IPS-18a (cell line): ENCODE results near the gene HYOU1.

ENCODE experiments used
- H3K27ac ChIP-seq: one replicate; pipeline ENCODE4 v1.5.1; 2013; ENCODE audit warnings: low read length
- H3K27me3 ChIP-seq: one replicate; pipeline ENCODE4 v1.6.1; 2013; ENCODE audit warnings: mild to moderate bottlenecking, low read length; ENCODE audit not compliant: control insufficient read depth, insufficient read depth
- H3K36me3 ChIP-seq: one replicate; pipeline ENCODE4 v1.6.1; 2013; ENCODE audit warnings: low read depth, low read length; ENCODE audit not compliant: control insufficient read depth
- H3K4me1 ChIP-seq: one replicate; pipeline ENCODE4 v1.6.1; 2013; ENCODE audit warnings: low read depth, low read length; ENCODE audit not compliant: control insufficient read depth
- H3K4me3 ChIP-seq: one replicate; pipeline ENCODE4 v1.5.1; 2013; ENCODE audit warnings: low read length
- H3K9ac ChIP-seq: one replicate; pipeline ENCODE4 v1.6.1; 2013; ENCODE audit warnings: mild to moderate bottlenecking, low read length, moderate library complexity
- H3K9me3 ChIP-seq: one replicate; pipeline ENCODE4 v1.6.1; 2013; ENCODE audit warnings: low read depth, low read length; ENCODE audit not compliant: control insufficient read depth

Gene HYOU1

DNA sequence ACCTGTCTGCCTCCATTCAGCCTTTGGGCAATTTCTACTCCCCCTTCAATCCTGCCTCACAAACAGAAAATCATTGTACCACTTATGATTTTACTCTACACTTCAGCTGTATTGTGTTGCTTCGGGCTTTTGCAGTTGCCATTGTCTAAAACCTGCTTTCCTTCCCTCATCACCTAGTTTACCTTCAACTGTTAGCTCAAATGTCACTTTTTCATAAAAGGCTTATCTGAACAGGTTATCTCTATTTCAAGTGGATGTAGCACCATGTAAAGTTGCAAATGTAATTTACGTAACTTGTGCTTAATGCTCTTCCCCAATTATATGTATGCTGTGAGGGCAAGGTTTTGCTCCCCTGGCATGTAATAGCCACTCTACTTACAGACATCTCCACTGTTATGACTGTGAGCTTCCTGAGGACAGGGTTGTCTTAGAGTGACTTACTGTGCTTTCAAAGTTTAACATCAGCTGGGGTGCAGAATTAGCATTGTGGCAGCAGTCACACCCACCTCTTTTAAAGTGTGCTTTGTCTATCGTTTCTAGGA lies 44.3 kb downstream of the HYOU1 start:
- Histone ChIP-seq H3K27ac (no peak overlapping the region), H3K9ac (no peak overlapping the region), H3K36me3 (peaks cover 64% of the 10 kb centered on the region)

DNA sequence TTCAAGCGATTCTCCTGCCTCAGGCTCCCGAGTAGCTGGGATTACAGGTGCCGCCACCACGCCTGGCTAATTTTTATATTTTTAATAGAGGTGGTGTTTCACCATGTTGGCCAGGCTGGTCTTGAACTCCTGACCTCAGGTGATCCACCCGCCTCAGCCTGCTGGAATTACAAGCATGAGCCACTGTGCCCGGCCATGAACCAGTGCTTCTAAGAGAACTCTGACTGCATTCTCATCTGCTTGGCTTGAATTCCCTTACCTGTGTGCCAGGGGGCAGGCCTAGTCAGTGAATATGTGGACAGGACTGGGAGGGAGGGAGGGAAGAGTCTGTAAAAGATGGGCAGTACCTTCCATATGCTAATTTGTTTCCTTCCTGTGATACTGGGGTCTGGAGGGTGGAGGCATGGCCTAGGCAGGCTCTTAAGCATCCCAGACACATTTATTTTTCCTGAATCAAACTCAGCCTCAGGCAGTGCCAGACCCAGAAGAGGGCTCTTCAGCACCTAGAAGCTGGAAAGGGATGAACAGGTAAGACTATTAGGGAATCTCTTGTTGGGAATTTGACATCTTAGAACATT lies 45.4 kb downstream of the HYOU1 start:
- Histone ChIP-seq H3K4me3 (no peak overlapping the region), H3K4me1 (peaks cover 3% of the 10 kb centered on the region), H3K27me3 (no peaks in the 10 kb centered on the region), H3K27ac (no peak overlapping the region), H3K9ac (no peak overlapping the region), H3K9me3 (no peaks in the 10 kb centered on the region), H3K36me3 (peaks cover 62% of the 10 kb centered on the region)

More for the DNA sequence above, 44.3 kb downstream of the HYOU1 start:
- H3K4me3 ChIP-seq, result no peak overlapping the region
- H3K27me3 ChIP-seq, result no peaks in the 10 kb centered on the region
- no peaks in the 10 kb centered on the region for H3K9me3 ChIP-seq
- peaks cover 9% of the 10 kb centered on the region for H3K4me1 ChIP-seq

DNA sequence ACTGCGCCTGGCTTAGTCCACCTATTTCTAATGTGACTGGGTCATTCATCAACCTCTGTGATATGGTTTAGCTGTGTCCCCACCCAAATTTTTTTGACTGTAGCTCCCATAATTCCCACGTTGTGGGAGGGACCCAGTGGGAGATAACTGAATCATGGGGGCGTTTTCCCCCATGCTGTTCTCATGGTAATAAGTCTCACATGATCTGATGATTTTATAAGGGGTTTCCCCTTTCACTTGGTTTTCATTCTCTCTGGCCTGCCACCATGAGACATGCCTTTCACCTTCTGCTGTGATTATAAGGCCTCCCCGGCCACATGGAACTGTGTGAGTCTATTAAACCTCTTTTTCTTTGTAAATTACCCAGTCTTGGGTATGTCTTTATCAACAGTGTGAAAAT lies 50.3 kb downstream of the HYOU1 start:
- no peak overlapping the region for H3K9ac ChIP-seq
- no peak overlapping the region for H3K27ac ChIP-seq
- no peaks in the 10 kb centered on the region for H3K27me3 ChIP-seq
- no peaks in the 10 kb centered on the region for H3K4me1 ChIP-seq
- peaks cover 43% of the 10 kb centered on the region for H3K36me3 ChIP-seq
- no peak overlapping the region for H3K4me3 ChIP-seq
- H3K9me3 ChIP-seq, result no peaks in the 10 kb centered on the region

DNA sequence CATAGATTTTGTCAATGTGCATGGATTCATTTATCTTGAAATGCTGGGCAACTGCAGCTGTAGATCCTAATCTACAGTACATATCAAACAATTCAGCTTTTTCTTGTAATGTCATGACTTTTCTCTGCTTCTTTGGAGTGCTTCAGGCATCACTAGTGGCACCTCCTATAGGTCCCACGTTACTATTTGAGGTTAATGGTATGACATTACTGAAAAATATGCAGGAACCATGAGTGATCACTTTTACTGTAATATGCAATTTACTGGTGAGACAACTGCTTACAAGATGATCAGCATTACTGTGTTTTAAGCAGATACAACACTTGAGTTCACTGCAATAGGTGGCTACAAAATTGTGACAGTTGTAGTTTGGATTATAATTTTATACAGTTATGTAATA lies 56.1 kb downstream of the HYOU1 start:
- no peaks in the 10 kb centered on the region for H3K9me3 ChIP-seq
- H3K27me3 ChIP-seq, result no peaks in the 10 kb centered on the region
- H3K36me3 ChIP-seq, result peaks cover 34% of the 10 kb centered on the region
- H3K4me1 ChIP-seq, result peaks cover 8% of the 10 kb centered on the region
- no peak overlapping the region for H3K27ac ChIP-seq
- no peak overlapping the region for H3K9ac ChIP-seq
- H3K4me3 ChIP-seq, result no peak overlapping the region

GRCh38 chr11:118998822-118999221 lies 58.2 kb downstream of the HYOU1 start:
- Histone ChIP-seq H3K36me3 (peaks cover 30% of the 10 kb centered on the region), H3K9ac (peak overlapping the region; percentile 88), H3K4me1 (peaks cover 8% of the 10 kb centered on the region), H3K27ac (no peak overlapping the region), H3K9me3 (no peaks in the 10 kb centered on the region), H3K27me3 (no peaks in the 10 kb centered on the region), H3K4me3 (peak overlapping the region; percentile 95)

GRCh38 chr11:118998388-118998717 lies 58.7 kb downstream of the HYOU1 start:
- Histone ChIP-seq H3K36me3 (peaks cover 30% of the 10 kb centered on the region), H3K27ac (peak overlapping the region; percentile 61), H3K9me3 (no peaks in the 10 kb centered on the region), H3K27me3 (no peaks in the 10 kb centered on the region), H3K4me3 (peak overlapping the region; percentile 95), H3K9ac (peak overlapping the region; percentile 88), H3K4me1 (peaks cover 8% of the 10 kb centered on the region)

DNA sequence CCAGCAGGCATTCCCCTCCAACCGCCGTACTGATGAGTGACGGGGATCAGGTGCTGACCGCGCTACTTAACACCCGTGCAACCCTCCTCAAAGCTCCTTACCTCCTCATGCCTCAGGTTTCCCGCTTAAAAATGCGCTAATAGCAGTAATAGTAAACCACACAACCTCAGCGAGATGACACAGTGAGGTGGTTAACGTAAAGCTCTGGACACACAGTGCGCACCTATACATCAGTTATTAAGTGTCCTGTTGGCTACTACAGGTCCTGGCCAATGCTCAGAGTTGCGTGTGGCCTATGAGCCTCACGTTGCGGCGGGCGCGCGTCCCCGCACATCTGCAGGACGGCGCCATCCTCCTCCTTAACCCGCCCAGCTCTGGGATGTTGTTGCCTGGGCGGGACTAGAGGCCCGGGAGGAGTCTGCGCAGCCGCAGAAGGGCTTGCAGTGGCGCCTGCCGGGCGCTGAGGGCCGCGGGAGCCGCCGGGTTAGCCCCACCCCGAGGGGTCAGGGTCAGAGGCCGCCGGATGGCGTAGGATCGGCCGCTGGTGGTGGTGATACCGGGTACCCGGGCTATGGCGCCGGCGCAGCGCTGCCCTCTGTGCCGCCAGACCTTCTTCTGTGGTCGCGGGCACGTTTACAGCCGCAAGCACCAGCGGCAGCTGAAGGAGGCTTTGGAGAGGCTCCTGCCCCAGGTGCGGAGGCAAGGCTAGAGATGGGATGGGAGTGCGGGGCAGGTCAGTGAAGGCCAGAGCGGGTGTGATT lies 59.2 kb downstream of the HYOU1 start, which contains the start of gene CENATAC:
Gene CENATAC (plus strand): TSS at position 512 of the 761 bp plus-strand sequence. CDS start 60 bp downstream, at position 572.
- Histone ChIP-seq H3K9me3 (no peaks in the 10 kb centered on the region), H3K27me3 (no peaks in the 10 kb centered on the region), H3K9ac (peak within 1 kb of the TSS; percentile 88), H3K4me3 (peak within 1 kb of the TSS; percentile 95), H3K4me1 (peaks cover 8% of the 10 kb centered on the region), H3K27ac (peak within 1 kb of the TSS; percentile 63), H3K36me3 (peaks cover 25% of the 10 kb centered on the region)

DNA sequence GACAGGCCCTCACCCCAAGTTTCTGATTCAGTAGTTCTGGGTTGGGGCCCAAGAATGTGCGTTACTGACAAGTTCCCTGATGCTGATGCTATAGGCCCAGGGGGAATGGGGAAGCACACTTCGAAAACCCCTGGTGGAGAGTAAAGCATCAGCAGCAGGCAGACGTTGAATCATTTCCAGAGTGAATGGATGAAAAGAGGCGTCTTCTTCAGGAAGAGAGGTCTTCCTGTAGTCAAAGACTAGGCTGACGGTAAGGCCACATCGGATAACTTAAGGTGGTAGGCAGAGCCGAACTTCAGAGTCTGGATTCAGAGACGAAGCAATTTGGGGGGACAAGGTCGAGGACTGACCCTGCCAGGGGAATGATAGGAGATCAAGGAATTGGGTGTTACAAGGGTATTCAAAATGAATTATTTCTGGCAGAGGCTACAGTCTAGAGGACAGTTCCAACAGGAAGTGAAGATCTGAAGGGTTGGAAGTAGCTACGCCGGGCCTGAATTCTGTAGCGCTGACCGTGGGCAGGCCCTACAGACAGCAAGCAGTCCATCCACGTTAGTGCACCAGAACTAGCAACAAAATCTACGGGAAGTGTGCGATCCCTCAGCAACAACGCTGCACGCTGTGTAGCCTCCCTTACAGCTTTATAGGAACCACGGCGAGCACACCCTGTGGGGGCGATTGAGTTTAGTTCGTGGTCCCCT lies 59.9 kb downstream of the HYOU1 start:
- H3K9ac ChIP-seq, result peak overlapping the region; percentile 88
- no peaks in the 10 kb centered on the region for H3K27me3 ChIP-seq
- H3K27ac ChIP-seq, result peak overlapping the region; percentile 63
- peak overlapping the region; percentile 95 for H3K4me3 ChIP-seq
- H3K36me3 ChIP-seq, result peaks cover 21% of the 10 kb centered on the region
- H3K4me1 ChIP-seq, result peaks cover 8% of the 10 kb centered on the region
- no peaks in the 10 kb centered on the region for H3K9me3 ChIP-seq
